PC-9 (cell line): ENCODE data around the gene CLCN6. TPM values are rescaled to one million over a fixed set of nuclear protein-coding genes. Genes with fewer than 3 reads are reported as not detected.

Source experiments
- BruUV-seq: library from RNA; stranded (reverse); fragments of 400-500 nt; replicated peaks from 2 replicates; lab custom pipeline; 2021; lab: Mats Ljungman, UMichigan
- CTCF ChIA-PET: fragments of 300-600 bp; sonication (Branson Sonifier 250); formaldehyde crosslinking; loops from one replicate; lab custom pipeline; 2022; ENCODE audit warnings: antibody characterized with exemption; lab: Charles Lee
- POLR2A ChIA-PET: fragments of 300-600 bp; sonication (Branson Sonifier 250); formaldehyde crosslinking; loops from one replicate; lab custom pipeline; 2022; ENCODE audit warnings: antibody characterized with exemption; ENCODE audit not compliant: unreplicated experiment; lab: Charles Lee
- DNase-seq, 2 experiments: peaks; one replicate each; pipeline versions ENCODE4 v3.0.0 to v3.0.0-alpha.2; 2015 to 2022; ENCODE audit warnings: mixed read lengths in 1 of 2
- H2AFZ ChIP-seq: fragments of 200-600 bp; sonication (generic); 2 replicates; pipeline ENCODE4 v1.8.1; 2017; ENCODE audit warnings: antibody characterized with exemption
- H3F3A ChIP-seq: fragments of 200-600 bp; sonication (generic); 2 replicates; pipeline ENCODE4 v1.8.1; 2017; ENCODE audit warnings: antibody characterized with exemption, mild to moderate bottlenecking, low read depth; ENCODE audit not compliant: insufficient read depth
- H3K27ac ChIP-seq: fragments of 200-600 bp; sonication (generic); 2 replicates; pipeline ENCODE4 v1.6.1; 2016; ENCODE audit warnings: mixed run types
- H3K27me3 ChIP-seq: fragments of 200-600 bp; sonication (generic); 2 replicates; pipeline ENCODE4 v1.6.1; 2016; ENCODE audit warnings: low read depth, mixed run types; ENCODE audit not compliant: insufficient read depth
- H3K36me3 ChIP-seq: fragments of 200-600 bp; sonication (generic); 2 replicates; pipeline ENCODE4 v1.6.1; 2016; ENCODE audit warnings: low read depth, mixed run types
- H3K4me1 ChIP-seq: fragments of 200-600 bp; sonication (generic); replicated peaks from 2 replicates; pipeline ENCODE4 v1.6.1; 2016; ENCODE audit warnings: mixed run types; ENCODE audit not compliant: insufficient read depth
- H3K4me2 ChIP-seq: fragments of 200-600 bp; sonication (generic); 2 replicates; pipeline ENCODE4 v1.6.1; 2017; ENCODE audit warnings: mixed run types
- H3K4me3 ChIP-seq: fragments of 200-600 bp; sonication (generic); 2 replicates; pipeline ENCODE4 v1.6.1; 2016; ENCODE audit warnings: mixed run types
- H3K79me2 ChIP-seq: fragments of 200-600 bp; sonication (generic); 2 replicates; pipeline ENCODE4 v1.6.1; 2017; ENCODE audit warnings: low read depth, mixed run types
- H3K9me2 ChIP-seq: fragments of 200-600 bp; sonication (generic); 2 replicates; pipeline ENCODE4 v1.8.1; 2017; ENCODE audit warnings: mild to moderate bottlenecking; ENCODE audit not compliant: insufficient read depth
- H3K9me3 ChIP-seq: fragments of 200-600 bp; sonication (generic); 2 replicates; pipeline ENCODE4 v1.8.1; 2016; ENCODE audit warnings: low read depth; ENCODE audit not compliant: insufficient read depth
- H4K20me1 ChIP-seq: fragments of 200-600 bp; sonication (generic); 2 replicates; pipeline ENCODE4 v1.8.1; 2017; ENCODE audit not compliant: insufficient read depth
- CTCF ChIP-seq: fragments of 200-600 bp; sonication (generic); conservative IDR thresholded peaks from 2 replicates; pipeline ENCODE4 v1.6.1; 2017; ENCODE audit warnings: mixed run types, antibody characterized with exemption, mild to moderate bottlenecking, moderate library complexity
- EZH2 ChIP-seq: fragments of 200-600 bp; sonication (generic); IDR thresholded peaks from 2 replicates; pipeline ENCODE4 v1.8.0; 2017; ENCODE audit warnings: antibody characterized with exemption, low read depth
- intact Hi-C: fragments of 100-400 bp; cut with micrococcal nuclease; formaldehyde crosslinking; loops from one replicate; pipeline ENCODE4 v1.10.0; 2022; ENCODE audit not compliant: unreplicated experiment
- total RNA-seq: library from RNA; stranded (reverse); gene quantifications from 2 replicates; pipeline ENCODE4 v1.2.3, GENCODE V29; 2021

Gene CLCN6
- total RNA-seq, 1 experiment from 2014 or later = 16.7 TPM

- no peaks in the 10 kb centered on the region for H3K9me2 ChIP-seq
- intact Hi-C loops = loop anchor here (5.0 to 10.0 kb wide), 2 partner anchors 147 to 369 kb away; partner anchors contain the start of gene MFN2
- H3K4me3 ChIP-seq = no peak overlapping the region
- H3K4me1 ChIP-seq = no peaks in the 10 kb centered on the region
- no peaks in the 10 kb centered on the region for H3F3A ChIP-seq
- POLR2A ChIA-PET = no interaction called here
- H3K9me3 ChIP-seq = no peaks in the 10 kb centered on the region
- no peaks in the 10 kb centered on the region for H3K36me3 ChIP-seq
- H3K27me3 ChIP-seq = no peaks in the 10 kb centered on the region
- no peak for DNase-seq
- no peak overlapping the region for H3K4me2 ChIP-seq
- no peaks in the 10 kb centered on the region for H4K20me1 ChIP-seq
- BruUV-seq = no TSS peak
- H3K79me2 ChIP-seq = no peaks in the 10 kb centered on the region
- no peak overlapping the region for H3K27ac ChIP-seq
- TF ChIP-seq EZH2 = no peak
- no peak for TF ChIP-seq CTCF
- CTCF ChIA-PET = no interaction called here
- no peak overlapping the region for H2AFZ ChIP-seq
Measured at GRCh38 chr1:11835441-11836225, 29.6 kb downstream of the CLCN6 start.

- intact Hi-C loops = loop anchor here (5.0 to 10.0 kb wide), 2 partner anchors 145 to 368 kb away; partner anchors contain the start of gene MFN2
- no peaks in the 10 kb centered on the region for H4K20me1 ChIP-seq
- no peaks in the 10 kb centered on the region for H3K36me3 ChIP-seq
- no peaks in the 10 kb centered on the region for H3K79me2 ChIP-seq
- H2AFZ ChIP-seq = no peak overlapping the region
- no peaks in the 10 kb centered on the region for H3K9me3 ChIP-seq
- H3K4me2 ChIP-seq = no peak overlapping the region
- no TSS peak for BruUV-seq
- H3K27ac ChIP-seq = no peak overlapping the region
- POLR2A ChIA-PET = interaction anchor here (0.7 kb wide), 1 partner anchor 145 kb away, joined by 3 read pairs; no protein-coding TSS in a partner anchor
- H3K4me3 ChIP-seq = no peak overlapping the region
- TF ChIP-seq CTCF = no peak
- no peak for TF ChIP-seq EZH2
- H3K9me2 ChIP-seq = no peaks in the 10 kb centered on the region
- DNase-seq = no peak
- CTCF ChIA-PET = no interaction called here
- H3K4me1 ChIP-seq = no peaks in the 10 kb centered on the region
- H3F3A ChIP-seq = no peaks in the 10 kb centered on the region
- H3K27me3 ChIP-seq = no peaks in the 10 kb centered on the region
Measured at GRCh38 chr1:11836955-11837766, 31.2 kb downstream of the CLCN6 start.

GRCh38 chr1:11837767-11838348 lies 31.9 kb downstream of the CLCN6 start:
- ChIA-PET POLR2A (interaction anchor here (0.5 to 0.7 kb wide), 3 partner anchors 70 to 144 kb away, joined by 3 to 6 read pairs (median 4); partner anchors contain the start of gene KIAA2013), CTCF (interaction anchor here (0.6 to 1.0 kb wide), 3 partner anchors 54 to 144 kb away, joined by 3 to 7 read pairs (median 6); no protein-coding TSS in a partner anchor)
- H3K79me2 ChIP-seq = no peaks in the 10 kb centered on the region
- no peaks in the 10 kb centered on the region for H3K4me1 ChIP-seq
- no peaks in the 10 kb centered on the region for H3K36me3 ChIP-seq
- no peak overlapping the region for H3K4me3 ChIP-seq
- no peaks in the 10 kb centered on the region for H4K20me1 ChIP-seq
- H3K27me3 ChIP-seq = no peaks in the 10 kb centered on the region
- DNase-seq = no peak
- H3F3A ChIP-seq = no peaks in the 10 kb centered on the region
- TF ChIP-seq CTCF (no peak), EZH2 (no peak)
- no TSS peak for BruUV-seq
- intact Hi-C loops = loop anchor here (1.0 to 10.0 kb wide), 5 partner anchors 56 to 367 kb away; partner anchors contain the start of gene MFN2
- H3K9me3 ChIP-seq = no peaks in the 10 kb centered on the region
- no peak overlapping the region for H3K27ac ChIP-seq
- no peaks in the 10 kb centered on the region for H3K9me2 ChIP-seq
- no peak overlapping the region for H3K4me2 ChIP-seq
- H2AFZ ChIP-seq = no peak overlapping the region
